ENCODE data around the gene HS6ST2.

The HS6ST2 gene

GRCh38 chrX:132958091-132958703 is at the start of gene HS6ST2 (continued):
- peak; percentile 62; the same call in 1 of the 2 replicates for TF ChIP-seq ZNF2 (tag by site-specific recombination; IDR thresholded peaks at IDR 0.05)

GRCh38 chrX:133007458-133007857 is 49.0 kb upstream of the HS6ST2 start:
- POLR2A ChIA-PET, result no interaction called here
- CTCF ChIA-PET, result interaction anchor here (0.6 to 1.4 kb wide), 2 partner anchors 39 to 635 kb away, joined by 3 to 5 read pairs; no protein-coding TSS in a partner anchor
- Histone ChIP-seq H3K36me3 (ENCODE audit: control insufficient read depth in 2 of 2, insufficient read depth in 1 of 2, low read length in 2 of 2) (no peaks in the 10 kb centered on the region), H3K9me3 (ENCODE audit: control insufficient read depth, insufficient read depth, low read depth, low read length) (no peaks in the 10 kb centered on the region), H3K27ac (ENCODE audit: extremely low read depth, low read depth, low read length) (no peak overlapping the region), H3K4me3 (ENCODE audit: low read depth, low read length) (no peak overlapping the region), H3K4me1 (ENCODE audit: control insufficient read depth, insufficient read depth, low read length) (no peaks in the 10 kb centered on the region)
- TF ChIP-seq TCF7L2 (IDR thresholded peaks at IDR 0.05; ENCODE audit: borderline replicate concordance, low read depth, low read length), result no peak
- no peak for TF ChIP-seq YY1 (tag by site-specific recombination; IDR thresholded peaks at IDR 0.05)
- TF ChIP-seq ZBTB49 (tag by site-specific recombination; IDR thresholded peaks at IDR 0.05; ENCODE audit: low read depth), result no peak
- no peak for TF ChIP-seq ZNF701 (tag by site-specific recombination; IDR thresholded peaks at IDR 0.05)
- TF ChIP-seq ZNF433 (tag by site-specific recombination; IDR thresholded peaks at IDR 0.05; ENCODE audit: low read depth), result no peak
- TF ChIP-seq ZNF654 (tag by site-specific recombination; IDR thresholded peaks at IDR 0.05; ENCODE audit: low read depth), result no peak
- TF ChIP-seq HOXD13 (CRISPR knock-in tag; IDR thresholded peaks at IDR 0.05; ENCODE audit: borderline replicate concordance), result no peak

GRCh38 chrX:133005616-133006015 is 47.2 kb upstream of the HS6ST2 start:
- Histone ChIP-seq H3K36me3 (ENCODE audit: control insufficient read depth in 2 of 2, insufficient read depth in 1 of 2, low read length in 2 of 2) (no peaks in the 10 kb centered on the region), H3K4me3 (ENCODE audit: low read depth, low read length) (no peak overlapping the region), H3K9me3 (ENCODE audit: control insufficient read depth, insufficient read depth, low read depth, low read length) (no peaks in the 10 kb centered on the region), H3K27ac (ENCODE audit: extremely low read depth, low read depth, low read length) (no peak overlapping the region), H3K4me1 (ENCODE audit: control insufficient read depth, insufficient read depth, low read length) (no peaks in the 10 kb centered on the region)
- ChIA-PET CTCF (interaction anchor here (0.6 to 3.6 kb wide), 26 partner anchors 8 to 666 kb away, joined by 3 to 31 read pairs (median 4); no protein-coding TSS in a partner anchor), POLR2A (no interaction called here)
- TF ChIP-seq ZNF843 (tag by site-specific recombination; IDR thresholded peaks at IDR 0.05), result no peak
- TF ChIP-seq ZNF202 (tag by site-specific recombination; IDR thresholded peaks at IDR 0.05; ENCODE audit: borderline replicate concordance), result no peak
- no peak for TF ChIP-seq ZNF514 (tag by site-specific recombination; IDR thresholded peaks at IDR 0.05)
- TF ChIP-seq ZNF555 (tag by site-specific recombination; conservative IDR thresholded peaks at IDR 0.05), result no peak

GRCh38 chrX:133005042-133005441 is 46.6 kb upstream of the HS6ST2 start:
- H3K9me3 ChIP-seq (ENCODE audit: control insufficient read depth, insufficient read depth, low read depth, low read length), result no peaks in the 10 kb centered on the region
- CTCF ChIA-PET, result interaction anchor here (0.5 to 3.6 kb wide), 33 partner anchors 8 to 666 kb away, joined by 3 to 31 read pairs (median 4); no protein-coding TSS in a partner anchor
- H3K27ac ChIP-seq (ENCODE audit: extremely low read depth, low read depth, low read length), result no peak overlapping the region
- no peaks in the 10 kb centered on the region for H3K4me1 ChIP-seq (ENCODE audit: control insufficient read depth, insufficient read depth, low read length)
- POLR2A ChIA-PET, result no interaction called here
- no peaks in the 10 kb centered on the region for H3K36me3 ChIP-seq (ENCODE audit: control insufficient read depth in 2 of 2, insufficient read depth in 1 of 2, low read length in 2 of 2)
- no peak overlapping the region for H3K4me3 ChIP-seq (ENCODE audit: low read depth, low read length)
- no peak for TF ChIP-seq ZNF529 (tag by site-specific recombination; IDR thresholded peaks at IDR 0.05; ENCODE audit: insufficient replicate concordance)
- TF ChIP-seq CTCF (tag by site-specific recombination; IDR thresholded peaks at IDR 0.05), result peak; percentile 63
- peak; percentile 78 for TF ChIP-seq ZNF654 (tag by site-specific recombination; IDR thresholded peaks at IDR 0.05; ENCODE audit: low read depth)
- TF ChIP-seq PRDM2 (tag by site-specific recombination; IDR thresholded peaks at IDR 0.05; ENCODE audit: borderline replicate concordance), result no peak
- TF ChIP-seq ZSCAN18 (tag by site-specific recombination; IDR thresholded peaks at IDR 0.05), result no peak
